Globus pallidus (tissue), 1 donor: Measurements from ENCODE around the gene CDH5.
"Not testable (repeated sequence)": the region's sequence is repeated elsewhere in the genome, so short reads cannot be mapped to it uniquely, and the experiment has no call there.

Experiments used
- DNase-seq: peaks from one replicate; pipeline ENCODE4 v3.0.0-alpha.2; 2015; ENCODE audit warnings: low spot score

The CDH5 gene

DNA sequence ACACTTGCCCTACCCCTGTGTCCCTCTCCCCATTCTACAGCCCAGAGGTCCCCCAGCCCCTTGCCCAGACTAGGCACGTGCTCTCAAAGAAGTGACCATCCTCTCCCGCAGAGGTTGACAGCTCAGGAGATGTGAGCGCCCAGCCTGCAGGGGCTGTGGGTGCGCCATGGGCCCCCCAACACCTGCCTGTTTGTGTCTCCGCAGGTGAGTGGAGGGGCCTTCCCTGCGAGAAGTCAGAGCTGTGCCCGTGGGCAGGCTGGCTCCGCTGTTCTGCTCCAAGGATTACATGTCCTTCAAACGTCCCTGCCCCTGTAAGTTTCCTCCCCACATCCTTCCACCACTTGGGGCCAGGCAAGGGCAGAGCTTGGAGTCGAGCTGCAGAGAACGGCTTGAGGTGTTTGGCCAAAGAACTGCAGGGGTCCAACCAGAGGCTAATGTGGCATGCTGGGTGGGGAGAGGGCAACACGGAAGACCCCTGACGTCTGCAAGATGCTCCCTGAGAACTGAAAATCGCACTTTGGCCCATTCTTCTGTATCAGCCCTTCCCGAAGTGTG lies 71.0 kb downstream of the CDH5 start:
- DNase-seq = no peak

GRCh38 chr16:66438536-66438935 lies 72.0 kb downstream of the CDH5 start:
- DNase-seq = no peak

- no peak for DNase-seq
These were observed 72.7 kb downstream of the CDH5 start for GRCh38 chr16:66439051-66439730.

DNA sequence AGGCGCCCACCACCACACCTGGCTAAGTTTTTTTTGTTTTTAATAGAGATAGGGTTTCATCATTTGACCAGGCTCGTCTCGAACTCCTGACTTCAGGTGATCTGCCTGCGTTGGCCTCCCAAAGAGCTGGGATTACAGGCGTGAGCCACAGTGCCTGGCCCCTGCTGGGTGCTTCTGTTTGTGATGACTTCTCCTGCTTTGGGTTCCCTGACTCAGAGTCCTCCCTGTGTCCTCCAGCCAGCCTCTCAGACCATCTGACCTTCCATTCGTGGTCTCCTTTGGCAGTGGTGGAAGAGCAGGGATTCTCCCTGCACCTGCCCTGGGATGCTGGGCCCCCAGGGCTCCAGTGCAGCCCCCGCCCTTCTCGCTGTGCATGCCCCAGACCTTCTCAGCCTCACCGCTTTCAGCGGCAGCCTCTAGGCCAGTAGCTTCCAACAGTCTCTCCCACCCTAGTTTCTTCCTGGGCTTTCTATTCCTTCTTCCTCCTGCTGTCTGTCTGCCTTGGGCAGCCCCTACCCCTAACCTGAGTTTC lies 73.8 kb downstream of the CDH5 start:
- no peak for DNase-seq

DNA sequence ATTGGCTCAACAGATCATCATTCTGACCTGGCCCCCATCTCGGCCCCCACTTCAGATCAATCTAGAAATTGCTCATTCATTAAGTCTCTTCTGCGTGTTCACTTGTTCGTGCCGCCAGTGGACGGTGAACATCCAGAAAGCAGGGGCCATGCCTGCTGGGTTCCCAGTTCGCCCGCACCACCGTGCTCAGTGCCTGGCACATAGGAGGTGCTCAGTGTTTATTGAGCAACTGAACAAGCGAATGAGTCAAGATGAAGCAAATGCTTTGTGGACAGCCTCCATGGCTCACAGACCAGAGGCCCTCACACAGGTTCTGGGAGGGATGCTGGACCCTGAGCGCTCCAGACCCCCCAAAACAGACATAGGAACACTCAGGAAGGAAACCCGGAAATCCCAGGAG lies 74.5 kb downstream of the CDH5 start:
- DNase-seq = no peak

DNA sequence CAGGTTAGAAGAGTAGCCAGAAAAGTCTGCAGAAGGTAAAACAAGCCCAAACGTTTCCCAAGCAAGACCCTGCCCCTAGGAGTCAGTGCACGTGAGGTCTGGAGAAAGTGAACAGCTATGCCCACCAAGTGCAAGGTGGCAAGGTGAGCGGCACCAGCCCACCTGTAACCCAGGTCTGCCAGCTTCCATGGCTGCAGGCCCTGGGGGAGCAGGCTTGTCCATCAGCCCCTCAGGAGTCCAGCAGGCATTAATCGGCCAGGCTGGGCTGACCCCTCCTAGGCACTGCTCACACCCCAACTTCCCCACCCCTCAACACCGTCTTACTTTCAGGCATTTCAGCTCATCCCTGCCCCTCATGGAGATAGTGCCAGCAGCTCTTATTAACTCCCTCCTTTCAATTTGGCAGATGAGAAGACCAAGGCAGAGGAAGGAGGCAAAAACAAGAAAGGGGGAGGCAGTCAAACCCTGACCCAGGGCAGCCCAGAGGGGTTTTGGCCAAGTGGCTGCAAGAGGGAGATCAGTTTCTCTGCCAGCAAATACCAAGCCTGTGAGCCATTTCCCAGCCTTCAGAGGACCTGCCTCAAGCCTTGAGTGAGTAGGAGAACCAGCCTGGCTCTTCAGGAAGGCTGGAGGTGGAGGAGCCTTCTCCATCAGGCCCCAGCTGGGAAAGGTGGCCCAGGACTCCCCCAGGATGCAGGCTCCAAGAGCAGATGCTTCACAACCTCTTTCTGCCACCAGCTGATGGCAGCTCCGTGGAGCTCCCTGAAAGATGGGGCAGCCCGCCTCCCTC lies 75.3 kb downstream of the CDH5 start:
- DNase-seq = no peak

- no peak for DNase-seq
These were observed 76.2 kb downstream of the CDH5 start for GRCh38 chr16:66442502-66443268.

DNA sequence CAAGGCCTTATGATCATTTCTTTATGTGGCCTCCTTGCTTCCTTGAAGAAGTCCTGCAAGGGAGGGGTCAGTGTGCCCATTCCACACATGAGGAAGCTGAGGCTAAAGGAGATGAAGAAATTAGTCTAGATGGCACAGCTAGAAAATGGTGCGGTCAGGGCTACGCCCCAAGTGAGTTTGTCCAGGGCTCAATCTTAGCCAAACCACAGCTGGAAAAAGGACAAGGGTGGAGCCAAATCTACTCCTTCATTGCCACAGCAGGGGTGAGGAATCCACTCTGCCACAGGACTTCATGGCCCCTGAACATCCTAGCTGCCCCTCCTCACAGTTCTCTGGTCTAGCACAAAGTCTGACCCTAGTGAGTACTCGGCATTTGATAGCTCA lies 76.8 kb downstream of the CDH5 start:
- DNase-seq = no peak

DNA sequence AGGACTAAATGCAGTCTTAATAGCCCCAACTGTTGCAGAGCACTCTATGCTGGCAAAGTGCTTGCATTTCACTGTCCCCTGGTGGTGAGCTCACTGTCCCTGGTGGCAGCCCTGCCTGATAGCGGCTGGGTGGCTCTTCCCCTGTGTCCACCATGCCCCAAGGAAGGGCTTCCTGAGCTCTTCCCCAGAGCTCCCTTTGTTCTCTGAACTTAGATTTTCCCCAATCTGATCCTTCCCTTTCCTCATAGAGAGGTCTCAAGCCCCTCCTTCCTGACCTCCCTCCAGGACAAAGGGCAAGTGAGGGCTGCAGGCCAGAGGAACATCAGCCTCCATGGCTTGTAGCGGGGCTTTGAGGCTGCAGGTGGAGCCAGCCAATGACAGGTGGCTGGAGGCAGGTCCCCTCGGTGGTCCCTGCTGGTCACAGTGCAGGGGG lies 77.6 kb downstream of the CDH5 start:
- DNase-seq = no peak

- no peak for DNase-seq
These were observed 80.2 kb downstream of the CDH5 start for GRCh38 chr16:66446737-66447136.

DNA sequence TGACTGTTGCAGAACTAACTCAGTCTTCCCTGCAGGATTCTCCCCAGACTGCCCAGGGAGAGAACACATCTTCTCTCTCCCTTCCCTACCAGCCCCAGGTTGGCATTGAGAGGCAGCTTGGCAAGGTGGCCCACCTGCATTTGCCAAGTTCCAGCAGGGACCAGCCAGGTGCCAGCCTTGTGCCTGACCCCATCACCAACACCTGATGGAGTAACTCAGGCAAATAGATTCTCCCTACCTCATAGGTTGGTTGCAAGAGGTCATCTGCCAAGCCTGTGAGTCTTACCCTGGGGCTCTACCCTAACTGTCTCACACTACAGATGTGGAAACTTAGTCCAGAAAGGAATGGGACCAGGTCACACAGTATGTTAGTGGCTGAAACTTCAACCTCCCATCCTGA lies 81.0 kb downstream of the CDH5 start:
- DNase-seq = no peak

DNA sequence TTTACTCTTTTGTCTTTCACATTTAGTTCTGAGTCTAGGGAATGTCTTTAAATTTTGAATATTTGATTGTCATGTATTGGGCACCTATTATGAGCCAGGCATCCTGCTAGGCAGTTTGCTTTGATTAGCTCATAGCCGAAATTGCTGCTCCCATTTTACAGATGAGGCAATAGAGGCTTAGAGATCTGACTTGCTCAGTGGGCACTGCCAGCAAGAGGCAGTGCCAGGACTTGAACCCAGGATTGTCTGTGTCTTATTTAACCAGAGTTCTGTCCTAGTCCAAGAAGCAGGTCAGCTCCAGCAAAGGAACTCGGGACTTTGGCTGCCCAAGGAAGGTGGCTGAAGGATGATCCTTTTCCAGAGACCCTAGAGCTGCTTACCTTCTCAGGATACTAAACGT lies 85.1 kb downstream of the CDH5 start:
- no peak for DNase-seq

GRCh38 chr16:66453230-66453629 lies 86.7 kb downstream of the CDH5 start:
- not testable (repeated sequence) for DNase-seq
